Adrenal gland (tissue), 12 donors: ENCODE data around the gene HLCS. TPM values are rescaled to one million over a fixed set of nuclear protein-coding genes. Genes with fewer than 3 reads are reported as not detected.

Source experiments
- DNase-seq, 7 donors: peaks; one replicate each; pipeline ENCODE4 v3.0.0-alpha.2; 2019 to 2020
- H3K27ac ChIP-seq, 5 donors: fragments of 200-600 bp; sonication (generic) in 4 of 5; 1 replicate in 3 of 5; 2 replicates in 2 of 5; pipeline versions ENCODE4 v1.5.1 to v1.8.0; 2016 to 2020; ENCODE audit warnings: mild to moderate bottlenecking in 1 of 5
- H3K27me3 ChIP-seq: fragments of 200-600 bp; 2 replicates; pipeline ENCODE4 v1.8.0; 2021
- H3K36me3 ChIP-seq, 2 donors: fragments of 200-600 bp; replicated peaks in 1 of 2; 1 replicate in 1 of 2; 2 replicates in 1 of 2; pipeline versions ENCODE4 v1.5.1 to v1.8.0; 2018 to 2022
- H3K4me1 ChIP-seq, 2 donors: fragments of 200-600 bp; replicated peaks in 1 of 2; 1 replicate in 1 of 2; 2 replicates in 1 of 2; pipeline versions ENCODE4 v1.5.1 to v1.8.0; 2018 to 2021
- H3K4me3 ChIP-seq, 4 donors: fragments of 200-600 bp; sonication (generic) in 3 of 4; one replicate each; pipeline ENCODE4 v1.5.1; 2016 to 2018
- H3K9me3 ChIP-seq, 3 donors: fragments of 200-600 bp; sonication (generic) in 1 of 3; replicated peaks in 1 of 3; 1 replicate in 2 of 3; 2 replicates in 1 of 3; pipeline versions ENCODE4 v1.5.1 to v1.8.0; 2016 to 2021
- CTCF ChIP-seq, 6 experiments: fragments of 450-650 bp in 4 of 6; fragments of 200-600 bp in 2 of 6; sonication (generic) in 1 of 6; IDR thresholded peaks; 1 replicate in 5 of 6; 2 replicates in 1 of 6; pipeline versions ENCODE4 v1.5.1 to v1.8.0; 2016 to 2021; ENCODE audit warnings: antibody characterized with exemption in 6 of 6, mild to moderate bottlenecking in 2 of 6, moderate library complexity in 1 of 6
- POLR2A ChIP-seq, 2 donors: fragments of 450-650 bp; IDR thresholded peaks; one replicate each; pipeline ENCODE4 v1.6.1; 2017; ENCODE audit warnings: antibody characterized with exemption in 2 of 2, mild to moderate bottlenecking in 2 of 2, moderate library complexity in 1 of 2
- WGBS, 4 donors: extraction: QIAGEN DNeasy Blood & Tissue Kit in 2 of 4; methylation state at CpG; one replicate each; pipeline versions ENCODE4 v1.1.5 to v1.1.7; 2013 to 2017; 5-methylcytosine and 5-hydroxymethylcytosine counted together
- intact Hi-C, 2 donors: fragments of 100-400 bp; cut with DNase I; formaldehyde crosslinking; loops; one replicate each; pipeline versions ENCODE4 v1.14.1 to v1.15.0; 2022 to 2023
- polyA plus RNA-seq, 3 donors: library from polyadenylated mRNA; stranded (reverse); fragments of 200-250 nt in 2 of 3; fragments of 350-450 nt in 1 of 3; fragmentation: Illumina TruSeq in 1 of 3; extraction: RNeasy Lipid Tissue Mini Kit (QIAGEN cat#74804) in 1 of 3; gene quantifications; one replicate each; pipeline ENCODE4 v1.2.3, GENCODE V29; 2013 to 2014
- total RNA-seq, 9 donors: library from RNA; depleted of rRNA in 4 of 9; stranded (reverse); fragments of >200 nt in 4 of 9; fragments of 120-200 nt in 1 of 9; fragmentation: NEBNext Ultra II Directional in 1 of 9; extraction: Animal tissue kit (Norgen Biotek cat#: 25700) in 1 of 9; gene quantifications; one replicate each; pipeline versions ENCODE4 v1.1.0 to v1.2.4, GENCODE V29; 2013 to 2023
- donor health status: healthy with polysubstance abuse.
- donor health status: Bipolar disorder and iron deficiency.
- donor health status: DM: yes; HTN: yes; CAD: no.
- donor health status: DM: no; HTN: no; CAD: no.
- donor health status: DM: no; HTN: no; CAD: no.
- donor health status: DM: yes; HTN: yes; CAD: no.

HLCS gene
- total and polyA plus RNA-seq, 12 donors, result 4.4 to 34.4 (median 19.8) TPM

DNA sequence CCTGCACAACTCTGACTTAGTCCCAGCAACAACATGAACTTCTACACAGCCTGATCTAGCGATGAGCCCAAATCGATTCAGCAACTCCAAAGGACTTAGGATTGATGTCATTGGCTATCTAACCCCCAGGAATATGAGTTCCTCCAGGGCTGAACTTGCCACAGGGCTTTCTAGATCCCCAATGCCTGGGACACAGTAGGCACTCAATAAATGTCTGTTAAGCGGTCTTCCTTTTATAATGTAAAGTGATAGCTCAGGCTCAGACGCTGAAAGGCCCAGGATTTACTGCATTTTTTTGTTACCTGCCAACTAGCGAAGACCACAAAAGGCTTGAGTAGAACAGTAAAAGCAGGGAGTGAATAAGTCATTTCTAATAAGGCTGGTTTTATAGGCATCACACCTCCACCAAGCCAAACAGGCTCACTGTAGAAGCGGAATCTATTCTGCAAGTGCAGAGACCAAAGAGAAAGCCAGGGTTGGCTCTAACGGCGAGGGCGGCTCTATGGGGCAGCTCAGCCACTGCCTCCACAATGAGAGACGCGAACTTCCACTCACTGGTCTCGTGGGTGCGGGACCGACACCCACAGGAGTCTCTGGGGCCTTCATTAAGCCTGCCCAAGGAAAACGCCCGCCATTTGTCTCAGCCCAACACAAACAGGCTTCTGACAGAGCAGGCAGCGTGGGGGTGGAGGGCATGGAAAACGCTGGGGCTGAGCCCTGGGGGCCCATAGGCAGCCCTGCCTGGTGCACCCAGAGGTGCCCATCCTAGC lies 52.0 kb downstream of the HLCS start:
- TF ChIP-seq POLR2A (IDR thresholded peaks at IDR 0.05) (no peak), CTCF (IDR thresholded peaks at IDR 0.05) (no peak)

DNA sequence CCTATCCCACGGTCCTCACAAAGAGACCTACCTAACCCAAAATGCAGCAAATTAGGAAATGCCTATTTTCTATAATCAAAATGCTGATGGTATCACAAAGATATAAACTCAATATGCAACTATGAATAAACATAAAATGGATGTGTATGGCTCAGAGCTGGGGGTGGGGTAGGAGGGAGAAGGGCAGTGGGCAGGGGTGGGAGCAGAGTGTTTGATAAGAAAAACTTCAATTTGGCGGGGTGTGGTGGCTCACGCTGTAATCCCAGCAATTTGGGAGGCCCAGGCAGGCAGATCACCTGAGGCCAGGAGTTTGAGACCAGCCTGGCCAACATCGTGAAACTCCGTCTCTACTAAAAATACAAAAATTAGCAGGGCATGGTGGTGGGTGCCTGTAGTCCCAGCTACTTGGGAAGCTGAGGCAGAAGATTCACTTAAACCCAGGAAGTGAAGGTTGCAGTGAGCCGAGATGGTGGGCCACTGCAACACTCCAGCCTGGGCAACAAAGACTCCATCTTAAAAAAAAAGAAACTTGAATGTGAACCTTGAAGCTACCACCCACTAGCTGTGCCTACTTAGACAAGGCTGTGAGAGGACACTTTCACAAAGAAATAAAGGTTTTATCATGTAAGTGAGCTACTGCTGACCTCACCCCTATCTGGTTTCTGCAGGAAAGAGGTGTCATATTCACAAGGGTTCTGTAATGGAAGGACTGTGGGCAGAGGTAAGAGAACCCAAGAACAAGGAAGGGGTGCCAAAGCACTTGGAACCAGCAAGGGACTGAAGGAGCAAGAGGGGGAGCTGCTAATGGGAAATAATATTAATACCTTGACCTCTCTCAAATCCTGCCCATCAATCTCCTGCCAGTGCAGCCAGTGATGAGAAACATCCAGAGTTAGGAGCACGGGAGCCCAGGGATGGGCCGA lies 53.0 kb downstream of the HLCS start:
- no peaks in the 10 kb centered on the region for H3K9me3 ChIP-seq

More for the DNA sequence above, 52.0 kb downstream of the HLCS start:
- Histone ChIP-seq H3K27me3 (no peaks in the 10 kb centered on the region), H3K4me3 (no peak overlapping the region), H3K36me3 (no peaks in the 10 kb centered on the region), H3K27ac (no peak overlapping the region), H3K4me1 (no peaks in the 10 kb centered on the region), H3K9me3 (no peaks in the 10 kb centered on the region)
- intact Hi-C loops, result no loop called here
- 94 to 96% (median 95%) methylated on average over 13 to 18 of the region's 18 CpGs for WGBS, 4 donors
- no peak for DNase-seq

GRCh38 chr21:36910581-36911307 lies 55.7 kb downstream of the HLCS start:
- no peaks in the 10 kb centered on the region for H3K27me3 ChIP-seq
- intact Hi-C loops, result no loop called here
- H3K36me3 ChIP-seq, result no peaks in the 10 kb centered on the region
- no peak overlapping the region for H3K27ac ChIP-seq
- no peak for DNase-seq
- H3K4me1 ChIP-seq, result no peaks in the 10 kb centered on the region
- no peak for TF ChIP-seq POLR2A (IDR thresholded peaks at IDR 0.05)
- WGBS, 4 donors, result 82 to 92% (median 85%) methylated on average over 15 to 17 of the region's 17 CpGs
- no peaks in the 10 kb centered on the region for H3K9me3 ChIP-seq
- H3K4me3 ChIP-seq, result no peak overlapping the region

More for the DNA sequence above, 53.0 kb downstream of the HLCS start:
- no peak for DNase-seq
- Histone ChIP-seq H3K27me3 (no peaks in the 10 kb centered on the region), H3K36me3 (no peaks in the 10 kb centered on the region), H3K27ac (no peak overlapping the region), H3K4me3 (no peak overlapping the region), H3K4me1 (no peaks in the 10 kb centered on the region)
- TF ChIP-seq CTCF (IDR thresholded peaks at IDR 0.05) (no peak), POLR2A (IDR thresholded peaks at IDR 0.05) (no peak)
- 93 to 98% (median 97%) methylated on average over 8 of the region's 8 CpGs for WGBS, 4 donors
- intact Hi-C loops, result no loop called here

DNA sequence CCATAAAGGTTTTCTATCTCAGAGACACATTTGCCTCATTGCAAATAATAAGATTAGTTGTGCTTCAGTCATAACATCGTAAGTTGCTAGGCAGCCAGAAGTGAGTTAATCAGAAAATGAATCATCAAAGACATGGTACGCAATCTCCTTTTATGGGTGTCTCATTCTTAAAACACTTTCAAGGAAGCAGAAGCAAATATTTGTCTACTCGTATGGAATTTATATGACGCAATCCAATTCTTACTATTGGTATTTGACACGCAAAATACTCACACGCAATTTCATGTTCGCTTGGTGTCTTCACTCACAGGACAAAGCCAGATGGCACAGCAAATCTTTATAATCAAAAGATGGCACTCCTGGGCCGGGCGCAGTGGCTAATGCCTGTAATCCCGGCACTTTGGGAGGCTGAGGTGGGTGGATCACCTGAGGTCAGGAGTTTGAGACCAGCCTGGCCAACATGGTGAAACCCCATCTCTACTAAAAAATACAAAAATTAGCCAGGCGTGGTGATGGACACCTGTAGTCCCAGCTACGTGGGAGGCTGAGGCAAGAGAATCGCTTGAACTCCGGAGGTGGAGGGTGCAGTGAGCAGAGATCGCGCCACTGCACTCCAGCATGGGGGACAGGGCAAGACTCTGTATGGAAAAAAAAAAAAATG lies 56.4 kb downstream of the HLCS start:
- H3K9me3 ChIP-seq, result no peaks in the 10 kb centered on the region
- WGBS, 4 donors, result 79 to 86% (median 82%) methylated on average over 16 of the region's 16 CpGs
- intact Hi-C loops, result no loop called here
- DNase-seq, result no peak
- H3K27ac ChIP-seq, result no peak overlapping the region
- no peaks in the 10 kb centered on the region for H3K36me3 ChIP-seq
- H3K4me3 ChIP-seq, result no peak overlapping the region
- TF ChIP-seq POLR2A (IDR thresholded peaks at IDR 0.05), result no peak
- no peak for TF ChIP-seq CTCF (IDR thresholded peaks at IDR 0.05)
- no peaks in the 10 kb centered on the region for H3K27me3 ChIP-seq
- no peaks in the 10 kb centered on the region for H3K4me1 ChIP-seq
